Muscle of leg (tissue), 11 donors: ENCODE data around the gene WFDC2. TPM values are rescaled to one million over a fixed set of nuclear protein-coding genes. Genes with fewer than 3 reads are reported as not detected.

ENCODE experiments used
- DNase-seq: peaks from one replicate; pipeline ENCODE4 v3.0.0; 2013
- H3K27ac ChIP-seq: one replicate; pipeline ENCODE4 v1.5.1; 2013; ENCODE audit warnings: mild to moderate bottlenecking, low read length, control low read depth
- H3K27me3 ChIP-seq: one replicate; pipeline ENCODE4 v1.6.1; 2013; ENCODE audit warnings: low read length; ENCODE audit not compliant: control insufficient read depth, insufficient read depth
- H3K36me3 ChIP-seq: one replicate; pipeline ENCODE4 v1.6.1; 2013; ENCODE audit warnings: low read length; ENCODE audit not compliant: control insufficient read depth, insufficient read depth
- H3K4me1 ChIP-seq: one replicate; pipeline ENCODE4 v1.6.1; 2013; ENCODE audit warnings: low read length; ENCODE audit not compliant: control insufficient read depth, insufficient read depth
- H3K4me3 ChIP-seq: one replicate; pipeline ENCODE4 v1.5.1; 2013; ENCODE audit warnings: low read length, control low read depth
- H3K9me3 ChIP-seq: replicated peaks from 2 replicates; pipeline ENCODE4 v1.6.1; 2013; ENCODE audit warnings: low read depth, low read length; ENCODE audit not compliant: control insufficient read depth
- WGBS: methylation state at CpG from one replicate; pipeline ENCODE4 v1.1.5; 2013; ENCODE audit warnings: missing lambda C conversion rate; ENCODE audit not compliant: insufficient coverage; 5-methylcytosine and 5-hydroxymethylcytosine counted together
- polyA plus RNA-seq, 8 donors: library from polyadenylated mRNA; unstranded; fragments of 120-200 nt; gene quantifications; one replicate each; pipeline versions ENCODE4 v1.2.1 to v1.2.3, GENCODE V29; 2013; ENCODE audit warnings: inconsistent platforms in 1 of 8, low replicate concordance in 1 of 8; ENCODE audit not compliant: insufficient read length in 8 of 8, insufficient read depth in 1 of 8
- total RNA-seq: library from RNA; stranded (reverse); fragments of 120-200 nt; gene quantifications from one replicate; pipeline ENCODE4 v1.2.4, GENCODE V29; 2013

The WFDC2 gene
- total and polyA plus RNA-seq, 9 donors = 0.13 to 2.1 (median 0.55) TPM; not detected in 3

- WGBS = no CpG with 5 or more reads among the region's 1 CpG
- no peak for DNase-seq
- no peaks in the 10 kb centered on the region for H3K4me1 ChIP-seq
- peaks cover 18% of the 10 kb centered on the region for H3K27me3 ChIP-seq
- no peaks in the 10 kb centered on the region for H3K36me3 ChIP-seq
- no peak overlapping the region for H3K4me3 ChIP-seq
- no peaks in the 10 kb centered on the region for H3K9me3 ChIP-seq
- H3K27ac ChIP-seq = no peak overlapping the region
These were observed 19.6 kb downstream of the WFDC2 start for GRCh38 chr20:45489083-45489531.

- Histone ChIP-seq H3K4me1 (no peaks in the 10 kb centered on the region), H3K27me3 (peaks cover 6% of the 10 kb centered on the region), H3K9me3 (no peaks in the 10 kb centered on the region), H3K27ac (no peak overlapping the region), H3K36me3 (no peaks in the 10 kb centered on the region), H3K4me3 (no peak overlapping the region)
- 60% methylated on average over 1 of the region's 1 CpG for WGBS
- DNase-seq = no peak
These were observed 26.0 kb downstream of the WFDC2 start for GRCh38 chr20:45495501-45495941.

DNA sequence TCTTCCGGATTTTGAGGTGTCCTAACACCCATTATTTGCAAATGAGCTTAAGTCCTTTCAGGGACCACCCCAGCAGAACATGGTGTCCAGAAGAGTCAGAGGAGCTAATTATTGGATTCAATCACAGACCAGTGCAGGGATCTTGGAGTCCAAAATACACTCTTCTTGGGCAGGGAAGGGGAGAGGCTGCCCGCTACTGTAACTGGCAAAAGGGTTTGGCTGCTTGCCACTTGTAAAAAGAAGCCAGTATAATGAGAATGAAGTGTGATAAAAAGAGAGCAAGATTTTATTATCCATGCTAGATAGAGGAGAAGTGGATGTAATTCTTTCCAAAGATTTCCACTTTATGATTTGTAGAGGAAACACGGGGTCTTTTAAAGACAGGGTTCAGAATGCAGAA, 26.6 kb downstream of the WFDC2 start:
- Histone ChIP-seq H3K4me1 (no peaks in the 10 kb centered on the region), H3K27ac (no peak overlapping the region), H3K9me3 (no peaks in the 10 kb centered on the region), H3K27me3 (peaks cover 8% of the 10 kb centered on the region), H3K4me3 (no peak overlapping the region), H3K36me3 (no peaks in the 10 kb centered on the region)
- 68% methylated on average over 2 of the region's 3 CpGs for WGBS
- DNase-seq = no peak

DNA sequence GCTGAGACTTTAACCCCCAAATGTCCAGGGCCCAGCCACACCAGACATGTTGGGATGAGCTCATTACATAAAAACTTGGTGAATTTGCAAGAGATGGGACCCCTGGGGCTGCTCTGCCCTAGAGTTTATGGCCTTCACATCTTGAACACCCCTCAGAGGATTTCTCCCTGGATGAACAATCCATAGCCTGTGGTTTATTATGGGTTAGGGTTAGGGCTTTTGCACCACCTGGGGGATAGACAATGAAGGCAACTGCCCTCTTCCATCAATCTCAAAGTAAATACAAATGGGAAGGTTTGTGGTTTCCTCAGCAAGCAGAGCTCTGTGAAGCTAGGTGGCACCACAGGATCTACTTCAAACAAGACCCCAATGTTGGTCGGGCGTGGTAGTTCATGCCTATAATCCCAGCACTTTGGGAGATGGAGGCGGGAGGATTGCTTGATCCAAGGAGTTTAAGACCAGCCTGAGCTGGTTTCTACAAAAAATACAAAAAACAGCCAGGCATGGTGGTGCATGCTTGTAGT, 28.5 kb downstream of the WFDC2 start:
- Histone ChIP-seq H3K4me1 (no peaks in the 10 kb centered on the region), H3K27ac (no peak overlapping the region), H3K27me3 (peaks cover 8% of the 10 kb centered on the region), H3K9me3 (no peaks in the 10 kb centered on the region), H3K4me3 (no peak overlapping the region), H3K36me3 (no peaks in the 10 kb centered on the region)
- WGBS = no CpG with 5 or more reads among the region's 3 CpGs
- no peak for DNase-seq

GRCh38 chr20:45500022-45500421, 30.5 kb downstream of the WFDC2 start:
- Histone ChIP-seq H3K4me3 (no peak overlapping the region), H3K9me3 (no peaks in the 10 kb centered on the region), H3K4me1 (no peaks in the 10 kb centered on the region), H3K27ac (no peak overlapping the region), H3K36me3 (no peaks in the 10 kb centered on the region), H3K27me3 (peaks cover 11% of the 10 kb centered on the region)
- no peak for DNase-seq
- WGBS = 52% methylated on average over 3 of the region's 6 CpGs

- Histone ChIP-seq H3K27me3 (peaks cover 7% of the 10 kb centered on the region), H3K36me3 (no peaks in the 10 kb centered on the region), H3K9me3 (no peaks in the 10 kb centered on the region), H3K27ac (no peak overlapping the region), H3K4me1 (no peaks in the 10 kb centered on the region), H3K4me3 (no peak overlapping the region)
- no peak for DNase-seq
- no CpG with 5 or more reads among the region's 1 CpG for WGBS
These were observed 32.0 kb downstream of the WFDC2 start for GRCh38 chr20:45501600-45501999.

DNA sequence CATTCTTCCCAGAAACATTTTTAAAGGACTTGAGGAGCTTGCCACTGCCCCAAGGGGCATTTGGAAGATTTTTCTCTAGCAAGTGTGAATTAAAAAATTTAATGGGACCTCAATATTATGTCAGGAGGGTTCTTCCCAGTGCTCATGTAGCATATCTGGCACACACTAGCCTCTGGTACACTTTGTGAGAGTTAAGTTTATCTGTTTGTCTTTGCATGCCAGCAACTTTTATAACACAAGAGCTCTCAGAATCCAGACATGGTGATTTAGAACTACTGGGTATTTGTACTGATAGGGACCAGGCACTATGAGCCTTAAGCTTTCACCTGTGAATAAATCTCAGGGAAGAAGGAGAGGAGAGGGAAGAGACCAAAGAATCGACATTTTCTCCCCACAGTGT, 33.0 kb downstream of the WFDC2 start:
- peaks cover 7% of the 10 kb centered on the region for H3K27me3 ChIP-seq
- no peaks in the 10 kb centered on the region for H3K9me3 ChIP-seq
- no peak for DNase-seq
- no peak overlapping the region for H3K27ac ChIP-seq
- no peaks in the 10 kb centered on the region for H3K4me1 ChIP-seq
- no peaks in the 10 kb centered on the region for H3K36me3 ChIP-seq
- no peak overlapping the region for H3K4me3 ChIP-seq
- no CpG with 5 or more reads among the region's 1 CpG for WGBS

DNA sequence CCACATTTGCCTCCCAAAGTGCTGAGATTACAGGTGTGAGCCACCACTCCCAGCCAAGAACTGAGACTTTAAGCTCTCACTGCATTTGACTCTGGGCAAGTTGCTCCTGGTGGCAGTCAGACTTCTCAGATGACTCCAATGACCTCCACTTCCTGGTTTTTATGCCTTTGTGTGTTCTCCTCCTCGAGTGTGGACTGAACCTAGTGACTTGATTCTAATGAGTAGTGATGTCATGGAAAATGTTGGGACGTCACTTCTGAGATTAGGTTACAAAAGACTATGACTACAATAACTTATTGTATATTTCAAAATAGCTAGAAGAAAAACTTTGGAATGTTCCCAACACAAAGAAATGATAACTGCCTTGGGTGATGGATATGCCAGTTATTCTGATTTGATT, 33.9 kb downstream of the WFDC2 start:
- Histone ChIP-seq H3K27me3 (peaks cover 7% of the 10 kb centered on the region), H3K9me3 (no peaks in the 10 kb centered on the region), H3K4me3 (no peak overlapping the region), H3K4me1 (no peaks in the 10 kb centered on the region), H3K27ac (no peak overlapping the region), H3K36me3 (no peaks in the 10 kb centered on the region)
- no CpG with 5 or more reads among the region's 2 CpGs for WGBS
- no peak for DNase-seq

DNA sequence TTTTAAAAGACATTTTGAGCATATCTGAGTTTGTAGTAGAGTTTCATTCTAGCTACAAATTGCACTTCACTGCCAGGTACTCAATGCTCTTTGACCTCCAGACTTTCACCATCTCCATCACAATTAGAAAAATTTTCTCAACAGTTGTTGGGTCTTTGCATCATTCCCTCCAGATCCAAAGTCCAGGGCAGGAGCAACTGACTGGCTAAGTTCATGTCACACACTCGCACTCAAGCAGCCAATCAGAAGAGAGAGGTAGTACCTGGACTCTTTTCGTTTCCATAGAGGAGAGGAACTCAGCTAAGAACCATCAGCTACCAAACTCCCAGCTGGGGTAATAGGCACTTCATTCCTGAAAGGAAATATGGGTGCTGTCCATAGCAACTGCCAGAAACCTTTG, 36.8 kb downstream of the WFDC2 start:
- H3K4me1 ChIP-seq = no peaks in the 10 kb centered on the region
- H3K4me3 ChIP-seq = no peak overlapping the region
- no peaks in the 10 kb centered on the region for H3K36me3 ChIP-seq
- no peaks in the 10 kb centered on the region for H3K9me3 ChIP-seq
- no peak overlapping the region for H3K27ac ChIP-seq
- peaks cover 2% of the 10 kb centered on the region for H3K27me3 ChIP-seq
- DNase-seq = no peak
- 67% methylated on average over 1 of the region's 2 CpGs for WGBS

DNA sequence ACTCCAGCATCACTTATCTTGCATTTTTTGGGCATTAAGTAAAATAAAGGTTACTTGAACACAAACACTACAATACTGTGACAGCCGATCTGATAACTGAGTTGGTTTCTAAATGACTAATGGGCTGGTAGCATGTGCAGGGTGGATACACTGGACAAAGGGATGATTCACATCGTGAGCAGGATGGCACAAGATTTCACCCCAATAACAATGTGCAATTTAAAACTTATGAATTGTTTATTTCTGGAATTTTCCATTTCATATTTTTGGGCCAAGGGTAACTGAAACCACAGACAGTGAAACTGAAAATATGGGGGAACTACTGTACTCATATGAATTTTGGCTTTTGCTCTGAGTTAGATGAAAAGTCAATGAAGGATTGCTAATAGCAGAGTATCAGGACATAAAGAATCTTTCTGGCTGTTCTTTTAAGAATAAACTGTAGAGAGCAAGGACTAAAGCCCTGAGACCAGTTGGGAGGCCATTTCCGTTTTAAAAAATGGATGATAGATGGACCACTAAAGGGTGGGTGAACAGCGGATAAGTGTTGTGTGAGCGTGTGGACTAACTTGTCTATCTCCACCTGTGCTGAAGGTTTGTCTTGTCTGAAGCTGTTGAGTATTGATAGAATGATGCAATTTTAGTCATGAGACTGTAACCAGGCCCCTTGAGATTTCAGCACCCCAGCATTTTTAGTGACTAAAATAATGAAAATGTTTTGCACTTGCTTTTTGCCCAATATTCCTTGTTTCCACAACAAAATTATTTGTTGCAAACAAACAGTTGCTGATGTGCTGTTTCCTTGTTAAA, 37.7 kb downstream of the WFDC2 start:
- Histone ChIP-seq H3K27ac (no peak overlapping the region), H3K27me3 (peaks cover 2% of the 10 kb centered on the region), H3K9me3 (no peaks in the 10 kb centered on the region), H3K4me1 (no peaks in the 10 kb centered on the region), H3K36me3 (no peaks in the 10 kb centered on the region), H3K4me3 (no peak overlapping the region)
- no peak for DNase-seq
- 88% methylated on average over 3 of the region's 5 CpGs for WGBS
